Ishikawa (cell line): Measurements from ENCODE around the gene GAB2.

Source experiments
- CEBPB ChIP-seq: IDR thresholded peaks from 2 replicates; pipeline ENCODE4 v1.6.1; 2012
- CREB1 ChIP-seq: IDR thresholded peaks from 2 replicates; pipeline ENCODE4 v1.6.1; 2012; ENCODE audit warnings: low read depth
- EGR1 ChIP-seq: IDR thresholded peaks from 2 replicates; pipeline ENCODE4 v1.6.1; 2012
- EP300 ChIP-seq: IDR thresholded peaks from 2 replicates; pipeline ENCODE4 v1.6.1; 2012; ENCODE audit warnings: borderline replicate concordance
- FOXM1 ChIP-seq: IDR thresholded peaks from 2 replicates; pipeline ENCODE4 v1.6.1; 2012; ENCODE audit warnings: low read depth, borderline replicate concordance
- MAX ChIP-seq: IDR thresholded peaks from 2 replicates; pipeline ENCODE4 v1.6.1; 2012
- NFIC ChIP-seq: IDR thresholded peaks from 2 replicates; pipeline ENCODE4 v1.6.1; 2012
- RAD21 ChIP-seq: IDR thresholded peaks from 2 replicates; pipeline ENCODE4 v1.6.1; 2012; ENCODE audit warnings: low read depth
- REST ChIP-seq: IDR thresholded peaks from 2 replicates; pipeline ENCODE4 v1.6.1; 2012; ENCODE audit warnings: low read depth, mild to moderate bottlenecking
- TAF1 ChIP-seq: IDR thresholded peaks from 2 replicates; pipeline ENCODE4 v1.6.1; 2012; ENCODE audit warnings: low read depth, mild to moderate bottlenecking
- TCF12 ChIP-seq: IDR thresholded peaks from 2 replicates; pipeline ENCODE4 v1.6.1; 2012; ENCODE audit warnings: low read depth
- TEAD4 ChIP-seq: IDR thresholded peaks from 2 replicates; pipeline ENCODE4 v1.6.1; 2012
- USF1 ChIP-seq: IDR thresholded peaks from 2 replicates; pipeline ENCODE4 v1.6.1; 2012
- YY1 ChIP-seq: IDR thresholded peaks from 2 replicates; pipeline ENCODE4 v1.6.1; 2012; ENCODE audit warnings: low read depth
- ZBTB7A ChIP-seq: IDR thresholded peaks from 2 replicates; pipeline ENCODE4 v1.6.1; 2012; ENCODE audit warnings: low read depth

GAB2 gene

DNA sequence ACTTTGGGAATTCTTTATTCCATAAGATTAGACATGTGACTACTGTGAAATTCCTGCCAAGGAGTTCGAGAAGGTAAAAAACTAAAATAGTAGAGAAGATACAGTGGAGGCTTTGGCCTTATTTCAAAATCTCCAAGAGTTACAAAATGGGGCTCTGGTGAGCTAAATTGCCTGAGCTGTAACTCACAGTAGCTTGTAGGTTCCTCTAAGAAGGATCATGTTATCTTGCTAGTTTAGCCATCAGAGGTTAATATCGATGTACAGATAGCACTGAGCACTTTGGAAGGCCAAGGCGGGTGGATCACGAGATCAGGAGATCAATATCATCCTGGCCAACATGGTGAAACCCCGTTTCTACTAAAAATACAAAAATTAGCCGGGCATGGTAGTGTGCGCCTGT is 147.8 kb downstream of the GAB2 start:
- TF ChIP-seq FOXM1: no peak
- no peak for TF ChIP-seq CREB1
- TF ChIP-seq CEBPB: no peak
- TF ChIP-seq EGR1: no peak
- TF ChIP-seq TCF12: no peak
- TF ChIP-seq EP300: no peak
- TF ChIP-seq YY1: no peak
- no peak for TF ChIP-seq TAF1
- no peak for TF ChIP-seq TEAD4
- no peak for TF ChIP-seq REST
- no peak for TF ChIP-seq USF1
- TF ChIP-seq NFIC: no peak
- no peak for TF ChIP-seq MAX
- TF ChIP-seq ZBTB7A: no peak
- no peak for TF ChIP-seq RAD21

GRCh38 chr11:78268591-78269410 is 148.8 kb downstream of the GAB2 start:
- TF ChIP-seq CREB1 (no peak), USF1 (no peak), REST (no peak), RAD21 (no peak), NFIC (no peak), YY1 (no peak), CEBPB (no peak), EGR1 (no peak), TEAD4 (no peak), ZBTB7A (no peak), TAF1 (no peak), FOXM1 (no peak), TCF12 (no peak), EP300 (no peak), MAX (no peak)

DNA sequence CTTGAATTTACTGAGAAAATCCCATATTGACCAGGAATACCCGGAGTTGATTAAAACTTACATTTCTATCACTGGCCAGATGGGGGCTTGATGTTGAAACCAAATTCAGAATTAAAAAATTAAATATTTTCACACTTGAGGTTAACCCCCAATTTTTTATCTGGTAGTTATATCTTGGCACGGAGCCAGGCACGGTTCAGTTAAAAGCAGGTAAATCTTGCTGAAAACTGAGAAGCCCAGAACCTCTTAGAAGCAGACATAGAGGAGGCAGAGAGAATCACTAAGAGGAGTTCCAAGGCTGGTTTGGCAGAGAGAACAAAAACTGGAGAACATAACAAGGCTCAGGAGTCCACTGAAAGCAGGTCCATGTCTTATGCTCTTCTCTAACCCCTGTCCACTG is 151.2 kb downstream of the GAB2 start:
- TF ChIP-seq EP300 (no peak), EGR1 (no peak), NFIC (peak; percentile 35; the same call in 1 of the 2 replicates)

DNA sequence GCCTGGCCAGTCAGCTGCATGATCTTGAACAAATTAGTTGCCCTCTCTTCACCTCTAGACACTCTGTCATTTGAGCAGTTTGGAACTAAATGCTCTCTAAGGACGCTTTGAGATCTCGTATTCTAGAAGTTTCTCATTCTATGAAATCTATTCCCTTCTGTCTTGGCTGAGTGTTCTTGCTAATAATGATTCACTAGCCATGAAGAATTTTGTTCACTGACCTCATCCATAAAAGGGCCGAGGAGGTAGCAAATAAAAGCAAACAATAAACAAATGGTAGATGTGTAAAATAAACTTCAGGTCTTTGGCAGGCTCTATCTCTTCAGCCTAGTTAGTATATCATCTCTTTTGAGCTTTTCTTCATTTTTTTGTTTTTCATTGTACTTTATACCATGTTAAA is 152.3 kb downstream of the GAB2 start:
- no peak for TF ChIP-seq EP300
- no peak for TF ChIP-seq USF1
- TF ChIP-seq YY1: no peak
- no peak for TF ChIP-seq MAX
- no peak for TF ChIP-seq EGR1
- no peak for TF ChIP-seq REST
- no peak for TF ChIP-seq TEAD4
- TF ChIP-seq TCF12: no peak
- no peak for TF ChIP-seq FOXM1
- no peak for TF ChIP-seq ZBTB7A
- TF ChIP-seq CREB1: no peak
- no peak for TF ChIP-seq CEBPB
- no peak for TF ChIP-seq RAD21
- TF ChIP-seq NFIC: no peak
- no peak for TF ChIP-seq TAF1
